Body of pancreas (tissue), 4 donors: ENCODE results near the gene MAL. TPM values are rescaled to one million over a fixed set of nuclear protein-coding genes. Genes with fewer than 3 reads are reported as not detected.

Experiments
- ATAC-seq: fragments of 150-250 bp; one replicate; pipeline ENCODE4 v1.9.1; 2016
- DNase-seq, 4 donors: peaks; one replicate each; pipeline ENCODE4 v3.0.0-alpha.2; 2019
- H3K27ac ChIP-seq, 4 donors: fragments of 200-600 bp; sonication (generic); 1 replicate in 3 of 4; 2 replicates in 1 of 4; pipeline versions ENCODE4 v1.5.1 to v1.6.1; 2016 to 2019; ENCODE audit warnings: mild to moderate bottlenecking in 1 of 4, mixed read lengths in 1 of 4, moderate library complexity in 1 of 4
- H3K27me3 ChIP-seq, 2 donors: fragments of 200-600 bp; sonication (generic); one replicate each; pipeline ENCODE4 v1.6.0; 2016; ENCODE audit warnings: mild to moderate bottlenecking in 1 of 2
- H3K36me3 ChIP-seq, 2 donors: fragments of 200-600 bp; sonication (generic); replicated peaks in 1 of 2; 2 replicates each; pipeline ENCODE4 v1.5.1; 2016; ENCODE audit warnings: low read depth in 2 of 2; ENCODE audit not compliant: insufficient read depth in 1 of 2
- H3K4me1 ChIP-seq: fragments of 200-600 bp; sonication (generic); one replicate; pipeline ENCODE4 v1.6.0; 2016
- H3K4me3 ChIP-seq, 2 donors: fragments of 200-600 bp; sonication (generic); 1 replicate in 1 of 2; 2 replicates in 1 of 2; pipeline ENCODE4 v1.5.1; 2016 to 2019
- H3K9me3 ChIP-seq, 3 donors: fragments of 200-600 bp; sonication (generic); 1 replicate in 2 of 3; 2 replicates in 1 of 3; pipeline ENCODE4 v1.5.1; 2016
- CTCF ChIP-seq, 7 experiments: fragments of 450-650 bp in 4 of 7; fragments of 200-600 bp in 3 of 7; sonication (generic) in 3 of 7; IDR thresholded peaks; one replicate each; pipeline ENCODE4 v1.5.1; 2016 to 2019; ENCODE audit warnings: antibody characterized with exemption in 7 of 7
- POLR2A ChIP-seq, 3 donors: fragments of 450-650 bp; IDR thresholded peaks; one replicate each; pipeline ENCODE4 v1.6.1; 2016; ENCODE audit warnings: antibody characterized with exemption in 3 of 3, mild to moderate bottlenecking in 2 of 3
- WGBS, 2 donors: methylation state at CpG; one replicate each; pipeline ENCODE4 v1.1.5; 2017; 5-methylcytosine and 5-hydroxymethylcytosine counted together
- intact Hi-C: fragments of 100-400 bp; cut with DNase I; formaldehyde crosslinking; loops from one replicate; pipeline ENCODE4 v1.15.1; 2023
- total RNA-seq, 2 donors: library from RNA; depleted of rRNA; stranded (reverse); fragments of >200 nt; gene quantifications; one replicate each; pipeline ENCODE4 v1.1.0, GENCODE V29; 2016

The MAL gene
- total RNA-seq, 2 donors from 2014 or later = not detected

DNA sequence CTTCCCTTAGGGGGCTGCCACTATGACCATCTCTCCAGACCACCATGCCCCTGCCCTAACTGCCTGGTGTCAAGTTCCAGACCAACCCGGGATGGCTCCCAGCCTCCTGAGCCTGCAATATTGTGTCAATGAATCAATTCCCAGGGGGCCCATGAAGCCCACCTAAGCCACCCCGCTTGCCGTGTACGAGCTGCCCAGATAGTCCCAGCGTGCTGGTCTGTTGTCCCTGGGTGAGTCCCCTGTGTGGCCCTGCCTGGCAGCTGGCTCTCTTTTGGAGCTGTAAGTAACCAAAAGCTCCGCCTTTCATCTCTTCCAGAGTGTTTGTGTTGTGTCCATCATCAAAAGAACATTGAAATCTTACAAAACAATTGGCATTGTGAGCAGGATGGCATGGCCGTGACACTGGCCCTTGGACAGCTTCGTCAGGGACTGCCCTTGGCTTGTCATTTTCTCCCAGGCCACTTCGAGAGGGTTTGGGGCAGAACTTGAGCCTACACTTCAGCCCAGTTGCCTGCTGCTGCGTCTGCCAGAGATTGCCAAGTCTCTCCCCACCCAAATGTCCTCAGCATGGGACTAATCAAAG lies 11.3 kb upstream of the MAL start:
- WGBS, 2 donors = 65 to 70% methylated on average over 6 to 10 of the region's 10 CpGs
- no peak for TF ChIP-seq CTCF (IDR thresholded peaks at IDR 0.05)
- no peak for TF ChIP-seq POLR2A (IDR thresholded peaks at IDR 0.05)
- no peaks in the 10 kb centered on the region for H3K36me3 ChIP-seq
- no peak for DNase-seq
- H3K27ac ChIP-seq = no peak overlapping the region
- ATAC-seq = no peak
- H3K9me3 ChIP-seq = no peaks in the 10 kb centered on the region
- no peak overlapping the region for H3K4me3 ChIP-seq
- no peaks in the 10 kb centered on the region for H3K4me1 ChIP-seq
- no peaks in the 10 kb centered on the region for H3K27me3 ChIP-seq
- intact Hi-C loops = loop anchor here (10.0 kb wide), 1 partner anchor 101 kb away; no protein-coding TSS in a partner anchor

GRCh38 chr2:95015261-95015912 lies 10.1 kb upstream of the MAL start:
- DNase-seq (no peak), ATAC-seq (no peak)
- no peaks in the 10 kb centered on the region for H3K36me3 ChIP-seq
- no peak overlapping the region for H3K4me3 ChIP-seq
- intact Hi-C loops = loop anchor here (10.0 kb wide), 1 partner anchor 99 kb away; no protein-coding TSS in a partner anchor
- no peak for TF ChIP-seq CTCF (IDR thresholded peaks at IDR 0.05)
- no peak for TF ChIP-seq POLR2A (IDR thresholded peaks at IDR 0.05)
- H3K27ac ChIP-seq = no peak overlapping the region
- H3K27me3 ChIP-seq = no peaks in the 10 kb centered on the region
- H3K4me1 ChIP-seq = no peaks in the 10 kb centered on the region
- WGBS, 2 donors = 69 to 77% methylated on average over 15 of the region's 15 CpGs
- H3K9me3 ChIP-seq = no peaks in the 10 kb centered on the region

GRCh38 chr2:95016616-95017015 lies 8.9 kb upstream of the MAL start:
- intact Hi-C loops = loop anchor here (10.0 kb wide), 1 partner anchor 98 kb away; no protein-coding TSS in a partner anchor
- Histone ChIP-seq H3K4me3 (no peak overlapping the region), H3K9me3 (no peaks in the 10 kb centered on the region), H3K36me3 (no peaks in the 10 kb centered on the region), H3K27ac (no peak overlapping the region), H3K27me3 (no peaks in the 10 kb centered on the region), H3K4me1 (no peaks in the 10 kb centered on the region)
- TF ChIP-seq CTCF (IDR thresholded peaks at IDR 0.05) (no peak), POLR2A (IDR thresholded peaks at IDR 0.05) (no peak)
- DNase-seq (no peak), ATAC-seq (no peak)
- WGBS, 2 donors = 70 to 74% methylated on average over 9 of the region's 9 CpGs

GRCh38 chr2:95017071-95017501 lies 8.4 kb upstream of the MAL start:
- no peak overlapping the region for H3K27ac ChIP-seq
- ATAC-seq (no peak), DNase-seq (no peak)
- WGBS, 2 donors = 56 to 66% methylated on average over 8 to 9 of the region's 9 CpGs
- H3K4me3 ChIP-seq = no peak overlapping the region
- H3K36me3 ChIP-seq = no peaks in the 10 kb centered on the region
- intact Hi-C loops = loop anchor here (10.0 kb wide), 1 partner anchor 98 kb away; no protein-coding TSS in a partner anchor
- TF ChIP-seq CTCF (IDR thresholded peaks at IDR 0.05) (no peak), POLR2A (IDR thresholded peaks at IDR 0.05) (no peak)
- H3K27me3 ChIP-seq = no peaks in the 10 kb centered on the region
- H3K9me3 ChIP-seq = no peaks in the 10 kb centered on the region
- no peaks in the 10 kb centered on the region for H3K4me1 ChIP-seq
